Central memory CD4-positive, alpha-beta T cell (primary cell): ENCODE results near the gene PEMT.
A peak's percentile ranks its signal among the peaks of the same experiment; 100 is the strongest.
"Not testable (repeated sequence)": the region's sequence is repeated elsewhere in the genome, so short reads cannot be mapped to it uniquely, and the experiment has no call there.

Experiments
- DNase-seq: peaks from one replicate; pipeline ENCODE4 v3.0.0; 2022

The PEMT gene

DNA sequence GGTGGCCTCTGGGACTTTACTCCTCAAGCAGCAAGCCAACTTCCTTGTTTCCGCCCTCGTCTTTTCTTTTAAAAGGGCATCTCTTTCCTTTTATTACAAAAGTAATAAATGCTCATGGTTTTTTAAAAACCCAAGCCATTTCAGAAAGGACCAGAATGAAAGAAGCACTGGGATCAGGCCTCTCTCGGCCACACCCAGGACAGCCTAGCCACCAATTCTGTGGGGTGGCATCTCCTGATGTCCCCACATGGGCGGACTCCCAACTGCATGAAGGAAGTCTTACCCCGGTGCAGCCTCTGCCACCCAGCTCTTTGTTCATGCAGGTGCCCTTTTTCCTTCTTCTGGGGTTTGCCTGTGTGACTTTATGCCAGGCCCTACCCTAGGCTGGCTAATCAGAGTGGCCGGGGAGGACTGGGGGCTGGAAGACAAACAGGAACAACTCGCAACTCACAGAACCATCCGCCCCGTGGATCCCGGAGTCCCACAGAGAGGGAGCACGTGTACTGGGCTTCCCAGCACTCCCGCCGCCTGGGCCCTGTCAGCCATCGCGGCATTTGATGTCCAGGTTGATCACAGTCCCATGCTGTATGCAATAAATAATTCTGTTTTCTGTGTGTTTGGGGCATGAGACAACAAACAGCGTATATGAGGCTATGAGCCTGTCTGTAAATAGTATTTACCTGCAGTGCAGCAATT, 92.8 kb downstream of the PEMT start:
- no peak for DNase-seq

- no peak for DNase-seq
These were observed 93.5 kb downstream of the PEMT start for GRCh38 chr17:17497845-17498520.

GRCh38 chr17:17497065-17497844, 94.3 kb downstream of the PEMT start:
- no peak for DNase-seq

DNA sequence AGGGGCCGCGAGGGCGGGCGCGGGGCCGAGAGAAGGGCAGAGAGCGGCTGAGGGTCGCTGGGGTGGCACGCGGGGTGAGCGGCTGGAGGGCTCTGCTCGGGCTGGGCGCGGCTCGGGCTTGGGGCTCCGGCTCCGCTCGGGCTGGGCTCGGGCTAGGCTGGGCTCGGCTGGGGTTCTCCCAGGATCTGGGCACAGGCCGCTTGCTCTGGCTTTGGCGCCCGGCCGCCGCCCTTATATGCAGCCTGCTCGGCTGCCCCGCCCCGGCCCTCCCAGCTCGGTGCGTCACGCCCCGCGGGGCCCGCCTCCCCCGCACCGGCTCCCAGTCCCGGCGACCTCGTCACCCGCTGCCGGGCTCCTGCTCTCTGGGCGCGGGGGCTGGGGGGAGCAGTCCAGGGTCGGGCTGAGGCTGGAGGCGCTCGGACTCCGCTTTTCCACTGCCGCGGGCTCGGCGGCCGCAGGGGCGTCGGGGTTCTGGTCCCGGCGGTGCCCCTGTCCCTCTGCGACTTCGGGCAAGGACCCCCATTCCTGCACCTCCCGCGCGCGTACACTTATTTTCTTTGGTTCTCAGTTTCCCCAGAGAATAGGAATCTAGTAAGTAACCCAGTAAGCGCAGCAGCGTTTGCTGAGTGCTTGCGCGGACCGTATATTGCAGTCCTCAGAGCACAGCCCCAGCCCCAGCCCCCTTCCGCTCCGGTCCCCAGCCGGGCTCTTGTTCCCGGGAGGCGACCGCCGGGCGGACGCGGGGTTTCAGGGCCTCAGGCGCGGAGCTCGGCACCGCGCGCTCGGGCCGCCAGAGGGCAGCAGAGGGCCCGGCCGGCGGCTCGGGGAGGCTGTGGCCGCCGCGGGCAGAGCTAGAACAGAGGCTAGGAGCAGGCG, 95.1 kb downstream of the PEMT start, which contains the start of gene RASD1:
RASD1 (minus strand) TSS at position 207 of the 876 bp plus-strand sequence. CDS start 214 bp downstream, outside the sequence.
- peak; percentile 70 for DNase-seq

GRCh38 chr17:17495536-17496188, 95.8 kb downstream of the PEMT start:
- DNase-seq: peak; percentile 10

DNA sequence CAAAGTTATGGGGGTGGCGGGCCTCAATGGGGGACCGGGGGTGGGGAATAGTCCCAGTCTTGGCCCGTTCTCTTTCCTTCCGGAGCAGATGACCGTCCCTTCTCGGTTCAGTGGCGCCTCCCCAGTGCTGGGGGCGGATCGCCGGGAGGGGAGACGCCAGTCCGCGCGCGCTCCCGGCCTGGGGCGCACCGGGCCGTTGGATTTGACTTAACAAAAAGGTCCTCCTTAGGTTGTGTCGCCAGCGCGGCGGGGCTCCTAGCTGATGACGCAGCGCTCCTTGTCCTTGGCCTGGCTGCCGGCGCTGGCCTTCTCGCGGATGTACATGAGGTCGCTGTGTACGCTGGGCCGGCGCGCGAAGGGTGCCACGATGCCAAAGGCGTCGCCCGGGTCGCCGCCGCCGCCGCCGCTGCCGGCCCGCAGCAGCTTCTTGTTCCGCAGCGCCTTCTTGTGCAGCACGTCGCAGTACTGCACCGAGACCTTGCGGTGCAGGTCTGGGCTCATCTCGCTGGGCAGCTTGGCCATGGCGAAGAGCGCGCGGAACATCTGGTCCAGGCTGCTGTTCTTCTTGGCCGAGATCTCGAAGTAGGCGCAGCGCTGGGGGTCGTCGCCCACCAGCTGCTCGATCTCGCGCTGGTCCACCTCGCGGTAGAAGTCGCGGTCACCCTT, 96.5 kb downstream of the PEMT start:
- DNase-seq: peak; percentile 4

DNA sequence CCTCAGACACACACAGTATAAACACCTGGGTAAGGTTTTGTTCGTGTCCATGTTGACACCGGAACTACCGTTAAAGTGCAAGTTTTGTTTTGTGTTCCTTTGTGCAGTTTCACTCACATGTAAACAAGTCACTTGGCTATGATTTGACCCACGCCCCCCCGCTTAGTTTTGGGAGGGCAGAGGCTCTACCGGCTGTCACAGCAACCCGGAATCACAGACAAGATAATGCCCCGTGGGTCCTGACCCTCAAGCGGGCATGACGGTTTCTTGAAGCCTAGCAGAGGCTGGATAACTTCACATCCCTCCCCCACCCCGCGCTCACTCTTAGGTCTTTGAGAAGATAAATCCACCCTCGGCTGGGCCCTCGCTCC, 97.0 kb downstream of the PEMT start:
- DNase-seq: no peak

DNA sequence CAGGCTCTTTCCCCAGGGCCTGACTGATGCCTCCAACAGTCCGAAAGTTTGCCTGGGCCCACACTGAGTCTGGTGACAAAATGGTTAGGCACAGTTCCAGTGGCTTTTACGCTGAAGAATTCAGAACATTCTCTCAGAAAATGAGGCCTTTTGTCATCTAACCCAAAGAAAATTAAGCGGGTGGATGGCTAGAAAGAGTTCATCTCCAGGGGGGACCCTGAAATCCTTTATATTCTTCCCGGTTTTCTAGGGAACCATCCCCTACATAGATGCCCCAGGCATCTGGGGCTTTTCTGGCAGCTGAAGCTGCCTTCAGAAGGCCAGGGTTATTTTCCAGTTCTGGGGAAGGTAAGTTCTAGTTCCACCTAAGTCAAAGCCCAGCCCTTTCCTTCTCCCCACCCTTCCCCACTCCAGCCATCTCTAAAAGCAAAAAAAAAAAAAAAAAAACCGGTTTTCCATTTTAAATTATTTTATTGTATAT, 97.5 kb downstream of the PEMT start:
- no peak for DNase-seq

DNA sequence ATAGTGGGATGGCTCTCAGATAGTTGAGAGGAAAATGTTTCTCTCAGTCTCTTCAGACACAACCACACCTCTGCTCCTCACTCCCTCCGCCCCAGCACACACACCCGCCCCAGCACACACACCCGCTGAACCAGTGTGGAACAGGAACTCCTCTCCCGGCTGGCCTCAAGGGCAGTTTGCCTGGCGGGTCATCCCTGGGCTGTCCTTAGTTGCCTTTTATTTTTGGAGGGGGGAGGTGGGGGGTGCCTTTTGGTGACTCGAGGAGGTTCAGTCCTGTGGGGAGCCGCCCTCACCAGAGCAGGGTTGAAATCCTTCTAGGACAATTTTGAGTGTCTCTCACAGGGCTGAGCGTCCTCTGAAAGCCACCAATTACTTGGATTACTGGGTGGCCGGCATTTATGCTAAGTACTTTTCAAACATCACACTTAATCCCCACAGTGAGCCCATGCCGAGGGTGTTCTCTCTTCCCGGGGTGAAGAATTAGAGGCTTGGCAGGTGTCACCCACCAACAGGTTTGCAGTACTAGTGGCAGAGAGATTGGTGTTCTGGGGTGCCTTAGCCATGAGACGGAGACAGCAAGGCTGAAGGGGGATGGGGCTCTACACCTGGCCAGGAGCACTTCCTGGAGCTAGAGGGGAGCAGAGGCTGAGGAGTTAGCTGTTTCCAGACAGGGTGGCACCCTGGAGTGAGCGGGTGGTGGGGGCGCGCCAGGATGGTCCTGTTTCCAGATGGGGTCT, 98.1 kb downstream of the PEMT start:
- no peak for DNase-seq

DNA sequence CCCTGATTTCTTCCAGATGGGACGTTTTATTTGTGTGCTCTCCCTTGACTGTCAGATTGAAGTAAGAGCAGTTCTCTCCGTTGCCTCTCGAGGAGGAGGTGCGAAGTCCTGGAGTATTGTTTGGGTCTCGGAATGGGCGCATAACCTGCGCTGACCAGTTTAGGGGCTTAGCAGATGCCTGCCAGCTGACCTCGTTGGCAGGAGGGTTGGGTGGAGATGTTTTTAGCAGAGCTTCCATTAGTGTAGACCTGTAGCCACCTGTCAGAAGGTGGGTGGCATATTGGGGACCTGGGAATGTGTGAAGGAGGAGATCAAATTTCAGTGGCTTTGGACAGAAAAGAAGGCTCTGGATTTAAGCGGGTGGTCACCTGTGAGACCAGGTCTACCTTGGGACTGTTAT, 98.9 kb downstream of the PEMT start:
- DNase-seq: no peak

GRCh38 chr17:17492085-17492484, 99.4 kb downstream of the PEMT start:
- DNase-seq: no peak

GRCh38 chr17:17491546-17491988, 99.9 kb downstream of the PEMT start:
- DNase-seq: no peak

- DNase-seq: no peak
These were observed 100.5 kb downstream of the PEMT start for GRCh38 chr17:17491031-17491471.

DNA sequence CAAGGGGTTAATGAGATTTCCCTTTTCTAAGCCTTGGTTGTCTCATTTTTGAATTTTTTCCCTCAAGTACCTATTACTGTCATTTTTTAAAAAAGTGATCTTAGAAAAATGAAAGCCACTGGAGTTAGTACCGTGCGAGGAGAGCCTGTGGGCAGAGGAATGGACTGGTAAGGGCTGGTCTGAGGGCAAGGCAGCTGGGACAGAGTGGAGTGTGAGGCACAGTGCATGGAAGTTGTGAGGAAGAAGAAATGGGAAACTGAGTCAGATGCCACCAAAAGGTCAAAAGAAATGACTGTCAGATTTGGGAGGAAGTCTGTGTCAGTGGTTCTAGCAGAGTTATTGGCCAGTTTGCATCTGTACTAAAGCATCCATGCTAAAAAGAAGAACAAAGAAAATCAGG, 103.5 kb downstream of the PEMT start:
- DNase-seq: no peak

DNA sequence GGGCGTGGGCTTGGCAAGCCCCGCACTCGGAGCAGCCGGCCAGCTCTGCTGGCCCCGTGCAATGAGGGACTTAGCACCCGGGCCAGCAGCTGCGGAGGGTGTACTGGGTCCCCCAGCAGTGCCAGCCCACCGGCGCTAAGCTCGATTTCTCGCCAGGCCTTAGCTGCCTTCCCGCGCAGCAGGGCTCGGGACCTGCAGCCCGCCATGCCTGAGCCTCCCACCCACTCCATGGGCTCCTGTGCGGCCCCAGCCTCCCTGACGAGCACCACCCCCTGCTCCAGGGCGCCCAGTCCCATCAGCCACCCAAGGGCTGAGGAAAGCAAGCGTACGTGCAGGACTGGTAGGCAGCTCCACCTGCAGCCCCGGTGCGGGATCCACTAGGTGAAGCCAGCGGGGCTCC, 105.1 kb downstream of the PEMT start:
- not testable (repeated sequence) for DNase-seq

DNA sequence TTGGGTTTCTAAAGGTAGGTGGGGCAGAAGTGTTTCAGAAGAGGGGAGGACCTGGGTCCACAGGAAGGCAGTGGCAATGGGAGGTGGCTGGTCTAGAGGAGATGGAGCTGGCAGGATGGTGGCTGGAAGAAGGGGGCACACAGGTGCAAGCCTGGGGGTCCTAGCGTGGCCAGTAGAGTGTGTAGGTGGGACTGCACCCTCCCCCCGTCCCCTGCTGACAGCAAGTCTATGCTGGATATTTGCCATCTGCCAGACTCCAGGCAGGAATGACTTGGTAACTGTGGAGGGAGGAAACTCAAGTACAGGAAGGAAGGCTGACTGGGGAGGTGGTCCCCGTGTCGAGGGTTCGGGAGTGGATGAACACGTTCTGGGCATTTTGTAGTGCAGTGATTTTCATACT, 106.1 kb downstream of the PEMT start:
- DNase-seq: no peak

DNA sequence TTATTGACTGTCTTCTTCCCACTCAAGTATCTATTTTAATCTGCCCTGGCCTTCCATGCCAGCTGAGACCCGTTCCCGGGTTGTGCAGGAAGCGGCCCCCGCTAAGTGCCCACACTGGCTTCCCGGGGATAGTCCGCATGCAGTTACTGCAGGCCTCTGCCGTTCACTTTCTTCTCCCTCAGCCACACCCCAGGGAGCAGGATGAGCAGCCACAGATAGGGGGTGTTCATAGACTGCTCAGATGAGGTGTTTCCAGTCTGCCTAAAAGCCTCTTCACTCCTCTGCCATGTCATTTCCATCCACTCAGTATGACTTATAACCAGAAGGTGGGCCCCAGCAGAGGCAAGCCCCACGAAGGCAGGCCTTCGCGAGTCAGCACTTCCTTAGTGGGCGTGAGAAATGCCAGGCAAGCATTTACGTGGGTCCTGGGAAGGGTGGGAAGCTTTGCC, 107.0 kb downstream of the PEMT start:
- DNase-seq: no peak

DNA sequence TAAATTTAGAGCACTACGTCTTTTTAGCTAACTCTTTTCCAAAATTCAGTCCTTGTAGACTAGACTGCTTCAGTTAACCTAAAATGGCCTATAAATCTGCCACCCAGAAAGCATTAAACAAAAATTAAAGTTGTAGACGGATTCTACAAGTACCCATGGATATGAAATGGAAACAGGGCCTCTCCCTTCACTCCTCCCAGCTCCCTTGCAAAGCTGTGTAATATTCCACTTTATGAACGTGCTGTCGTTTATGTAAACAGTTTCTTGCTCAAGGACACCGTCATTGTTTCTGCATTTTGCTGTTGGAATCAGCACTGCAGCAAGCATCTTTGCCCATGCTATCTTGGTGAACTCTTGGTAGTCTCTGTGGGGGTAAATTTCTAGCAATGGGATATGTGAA, 109.6 kb downstream of the PEMT start:
- no peak for DNase-seq

- DNase-seq: no peak
These were observed 110.8 kb downstream of the PEMT start for GRCh38 chr17:17480593-17481148.

- no peak for DNase-seq
These were observed 112.3 kb downstream of the PEMT start for GRCh38 chr17:17479209-17479608.
